ENCODE results near the gene DUOXA1.
"Not testable (repeated sequence)": the region's sequence is repeated elsewhere in the genome, so short reads cannot be mapped to it uniquely, and the experiment has no call there.

Gene DUOXA1

GRCh38 chr15:45112143-45112590, 17.5 kb downstream of the DUOXA1 start:
- no peak for DNase-seq

- DNase-seq = no peak
Observed at GRCh38 chr15:45111390-45112142, 18.1 kb downstream of the DUOXA1 start.

- DNase-seq = no peak
Observed at GRCh38 chr15:45110256-45110820, 19.3 kb downstream of the DUOXA1 start.

- DNase-seq = no peak
Observed at GRCh38 chr15:45107941-45108630, 21.6 kb downstream of the DUOXA1 start.

- no peak for DNase-seq
Observed at GRCh38 chr15:45106002-45106790, 23.5 kb downstream of the DUOXA1 start.

- DNase-seq = no peak
Observed at GRCh38 chr15:45105586-45105985, 24.1 kb downstream of the DUOXA1 start.

GRCh38 chr15:45104170-45104569, 25.5 kb downstream of the DUOXA1 start:
- not testable (repeated sequence) for DNase-seq

- no peak for DNase-seq
Observed at GRCh38 chr15:45102226-45102625, 27.5 kb downstream of the DUOXA1 start.

GRCh38 chr15:45101749-45102148, 27.9 kb downstream of the DUOXA1 start:
- no peak for DNase-seq

- DNase-seq = no peak
Observed at GRCh38 chr15:45100884-45101625, 28.6 kb downstream of the DUOXA1 start.

GRCh38 chr15:45099549-45100165, 30.0 kb downstream of the DUOXA1 start:
- no peak for DNase-seq

GRCh38 chr15:45097466-45097865, 32.2 kb downstream of the DUOXA1 start:
- no peak for DNase-seq

- no peak for DNase-seq
Observed at GRCh38 chr15:45095661-45096060, 34.0 kb downstream of the DUOXA1 start.

- DNase-seq = no peak
Observed at GRCh38 chr15:45094358-45094730, 35.3 kb downstream of the DUOXA1 start.

GRCh38 chr15:45093622-45094357, 35.9 kb downstream of the DUOXA1 start:
- no peak for DNase-seq

GRCh38 chr15:45093013-45093412, 36.7 kb downstream of the DUOXA1 start:
- DNase-seq = no peak

GRCh38 chr15:45091576-45091975, 38.1 kb downstream of the DUOXA1 start:
- DNase-seq = no peak

GRCh38 chr15:45091161-45091560, 38.5 kb downstream of the DUOXA1 start:
- no peak for DNase-seq

- no peak for DNase-seq
Observed at GRCh38 chr15:45089712-45090373, 39.8 kb downstream of the DUOXA1 start.

- DNase-seq = no peak
Observed at GRCh38 chr15:45088801-45089711, 40.6 kb downstream of the DUOXA1 start.

All from NCI-H510A (cell line).